Stomach (tissue), 4 donors: ENCODE measurements around the gene COA8.

Experiments
- CTCF ChIP-seq, 7 experiments: fragments of 450-650 bp in 4 of 7; fragments of 200-600 bp in 3 of 7; sonication (generic) in 3 of 7; IDR thresholded peaks; one replicate each; pipeline ENCODE4 v1.5.1; 2016 to 2019; ENCODE audit warnings: antibody characterized with exemption in 7 of 7, control low read depth in 2 of 7, mild to moderate bottlenecking in 1 of 7
- EP300 ChIP-seq: sonication (generic); formaldehyde crosslinking; IDR thresholded peaks from one replicate; pipeline ENCODE4 v1.6.1; 2017; ENCODE audit warnings: antibody characterized with exemption
- POLR2A ChIP-seq, 4 donors: fragments of 450-650 bp; IDR thresholded peaks; one replicate each; pipeline ENCODE4 v1.6.1; 2016; ENCODE audit warnings: antibody characterized with exemption in 4 of 4, control low read depth in 2 of 4, mild to moderate bottlenecking in 1 of 4, moderate library complexity in 1 of 4
- POLR2AphosphoS5 ChIP-seq, 3 donors: sonication (generic); formaldehyde crosslinking; IDR thresholded peaks; one replicate each; pipeline ENCODE4 v1.6.1; 2016; ENCODE audit warnings: antibody characterized with exemption in 3 of 3

GRCh38 chr14:103517721-103518421, 44.9 kb upstream of the COA8 start:
- TF ChIP-seq POLR2A (IDR thresholded peaks at IDR 0.05) (no peak), CTCF (IDR thresholded peaks at IDR 0.05) (no peak), POLR2AphosphoS5 (IDR thresholded peaks at IDR 0.05) (no peak), EP300 (no peak)
